ENCODE results near the gene ADAM19. TPM values are rescaled to one million over a fixed set of nuclear protein-coding genes. Genes with fewer than 3 reads are reported as not detected.
A peak's percentile ranks its signal among the peaks of the same experiment; 100 is the strongest.

ADAM19 gene, protein sequence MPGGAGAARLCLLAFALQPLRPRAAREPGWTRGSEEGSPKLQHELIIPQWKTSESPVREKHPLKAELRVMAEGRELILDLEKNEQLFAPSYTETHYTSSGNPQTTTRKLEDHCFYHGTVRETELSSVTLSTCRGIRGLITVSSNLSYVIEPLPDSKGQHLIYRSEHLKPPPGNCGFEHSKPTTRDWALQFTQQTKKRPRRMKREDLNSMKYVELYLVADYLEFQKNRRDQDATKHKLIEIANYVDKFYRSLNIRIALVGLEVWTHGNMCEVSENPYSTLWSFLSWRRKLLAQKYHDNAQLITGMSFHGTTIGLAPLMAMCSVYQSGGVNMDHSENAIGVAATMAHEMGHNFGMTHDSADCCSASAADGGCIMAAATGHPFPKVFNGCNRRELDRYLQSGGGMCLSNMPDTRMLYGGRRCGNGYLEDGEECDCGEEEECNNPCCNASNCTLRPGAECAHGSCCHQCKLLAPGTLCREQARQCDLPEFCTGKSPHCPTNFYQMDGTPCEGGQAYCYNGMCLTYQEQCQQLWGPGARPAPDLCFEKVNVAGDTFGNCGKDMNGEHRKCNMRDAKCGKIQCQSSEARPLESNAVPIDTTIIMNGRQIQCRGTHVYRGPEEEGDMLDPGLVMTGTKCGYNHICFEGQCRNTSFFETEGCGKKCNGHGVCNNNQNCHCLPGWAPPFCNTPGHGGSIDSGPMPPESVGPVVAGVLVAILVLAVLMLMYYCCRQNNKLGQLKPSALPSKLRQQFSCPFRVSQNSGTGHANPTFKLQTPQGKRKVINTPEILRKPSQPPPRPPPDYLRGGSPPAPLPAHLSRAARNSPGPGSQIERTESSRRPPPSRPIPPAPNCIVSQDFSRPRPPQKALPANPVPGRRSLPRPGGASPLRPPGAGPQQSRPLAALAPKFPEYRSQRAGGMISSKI
- polyA plus RNA-seq (ENCODE audit: insufficient read length in 3 of 3): 10 to 100 TPM in 2 of 3 donors, 1 to 10 TPM in 1; 9.8 to 11.1 (median 11.1) TPM
- long read RNA-seq, donor 1: 0 reads
- long read RNA-seq, donor 2, full-length matches to known transcripts: 3 of 11 reads
- long read RNA-seq, donor 2, partial matches to known transcripts: 8 of 11 reads
- long read RNA-seq, donor 2, other reads (novel, unspliced or antisense): 0 of 11 reads
- long read RNA-seq, donor 3, full-length matches to known transcripts: 1 of 8 reads
- long read RNA-seq, donor 3, partial matches to known transcripts: 7 of 8 reads
- long read RNA-seq, donor 3, other reads (novel, unspliced or antisense): 0 of 8 reads
- long read RNA-seq, donor 4: 0 reads
- long read RNA-seq, donor 5: 0 reads
- long read RNA-seq, donor 6, full-length matches to known transcripts: 1 of 1 reads
- long read RNA-seq, donor 6, partial matches to known transcripts: 0 of 1 reads
- long read RNA-seq, donor 6, other reads (novel, unspliced or antisense): 0 of 1 reads
- long read RNA-seq, donor 7: 0 reads
- long read RNA-seq, donor 8, partial matches to known transcripts: 8 of 8 reads
- long read RNA-seq, donor 8, other reads (novel, unspliced or antisense): 0 of 8 reads
- long read RNA-seq, donor 9: 0 reads
- long read RNA-seq, donor 10, full-length matches to known transcripts: 1 of 10 reads
- long read RNA-seq, donor 10, partial matches to known transcripts: 9 of 10 reads
- long read RNA-seq, donor 10, other reads (novel, unspliced or antisense): 0 of 10 reads
- long read RNA-seq, donor 11: 0 reads
- long read RNA-seq, donor 12, partial matches to known transcripts: 13 of 14 reads
- long read RNA-seq, donor 12, other reads (novel, unspliced or antisense): 0 of 14 reads
- long read RNA-seq, donor 13, partial matches to known transcripts: 6 of 6 reads
- long read RNA-seq, donor 13, other reads (novel, unspliced or antisense): 0 of 6 reads
- long read RNA-seq, donor 14: 0 reads
- long read RNA-seq, donor 15: 0 reads
- long read RNA-seq, donor 16, partial matches to known transcripts: 8 of 8 reads
- long read RNA-seq, donor 16, other reads (novel, unspliced or antisense): 0 of 8 reads

DNA sequence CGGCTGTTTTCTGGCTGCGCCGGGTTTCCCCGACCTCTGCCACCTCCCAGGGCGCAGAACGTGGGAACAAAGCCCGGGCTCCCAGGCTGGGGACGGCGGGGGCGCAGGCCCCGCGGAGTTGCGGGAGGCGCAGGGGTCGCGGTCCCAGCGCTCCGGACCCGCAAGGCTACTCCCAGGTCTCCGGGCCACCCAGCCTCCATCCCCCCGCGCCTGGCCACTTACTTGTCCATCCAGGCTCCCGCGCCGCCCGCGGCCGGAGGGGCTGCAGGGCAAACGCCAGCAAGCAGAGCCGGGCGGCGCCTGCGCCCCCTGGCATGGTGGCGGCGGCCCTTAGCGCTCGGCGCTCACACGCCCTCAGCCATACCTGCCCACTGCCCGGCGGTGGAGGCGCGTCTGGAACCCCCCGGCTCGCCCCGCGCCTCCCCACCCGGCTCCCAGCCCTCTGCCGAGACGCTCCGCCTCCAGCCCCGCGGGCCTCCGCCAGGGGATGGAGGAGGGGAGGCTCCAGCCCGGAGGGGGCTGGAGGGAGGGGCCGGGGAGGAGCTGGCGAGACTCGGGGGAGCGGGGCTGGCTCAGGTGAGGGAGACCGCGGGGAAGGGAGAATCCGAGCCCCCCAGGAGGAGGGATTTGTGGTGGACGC is at the start of gene ADAM19:
Gene ADAM19, minus strand, starts transcription at position 395 of the 640 bp plus-strand sequence. Its CDS starts 79 bp downstream, at position 316.
- peak; percentile 58 for DNase-seq

DNA sequence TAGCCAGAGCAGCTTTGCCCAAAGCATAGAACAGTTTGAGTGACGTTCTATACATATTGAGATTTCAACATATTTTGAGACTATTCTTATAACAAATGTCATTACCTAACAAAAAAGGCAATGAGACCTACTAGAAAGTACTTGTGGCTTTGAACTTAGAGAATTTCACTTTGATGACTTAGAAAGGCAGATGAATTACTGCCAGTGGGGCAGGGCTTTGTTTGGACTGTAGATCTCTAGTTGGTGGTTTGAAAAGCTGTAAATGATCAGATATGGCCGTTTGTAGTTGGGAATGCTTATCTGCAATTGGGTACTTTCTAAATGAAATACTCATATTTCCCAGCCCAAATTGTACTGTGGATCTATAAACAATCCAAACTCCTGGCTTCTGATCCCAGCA is 48.6 kb upstream of the ADAM19 start:
- no peak for DNase-seq

DNA sequence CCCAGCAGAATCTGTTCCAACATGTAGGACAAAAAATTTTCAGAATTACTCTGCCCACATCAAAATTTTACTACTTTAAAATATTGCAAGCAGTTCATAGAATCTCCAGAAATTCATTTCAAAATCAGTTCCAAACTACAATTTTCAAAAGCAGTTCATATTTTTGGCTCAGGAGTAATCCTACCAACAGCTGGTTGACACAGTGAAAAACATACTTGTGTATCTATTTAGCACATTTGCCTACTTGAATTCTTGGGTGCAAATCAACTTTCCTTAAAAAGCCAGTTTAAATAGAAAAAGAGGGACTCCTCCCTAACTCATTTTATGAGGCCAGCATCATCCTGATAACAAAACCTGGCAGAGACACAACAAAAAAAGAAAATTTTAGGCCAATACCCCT is 45.2 kb upstream of the ADAM19 start:
- DNase-seq: no peak

DNA sequence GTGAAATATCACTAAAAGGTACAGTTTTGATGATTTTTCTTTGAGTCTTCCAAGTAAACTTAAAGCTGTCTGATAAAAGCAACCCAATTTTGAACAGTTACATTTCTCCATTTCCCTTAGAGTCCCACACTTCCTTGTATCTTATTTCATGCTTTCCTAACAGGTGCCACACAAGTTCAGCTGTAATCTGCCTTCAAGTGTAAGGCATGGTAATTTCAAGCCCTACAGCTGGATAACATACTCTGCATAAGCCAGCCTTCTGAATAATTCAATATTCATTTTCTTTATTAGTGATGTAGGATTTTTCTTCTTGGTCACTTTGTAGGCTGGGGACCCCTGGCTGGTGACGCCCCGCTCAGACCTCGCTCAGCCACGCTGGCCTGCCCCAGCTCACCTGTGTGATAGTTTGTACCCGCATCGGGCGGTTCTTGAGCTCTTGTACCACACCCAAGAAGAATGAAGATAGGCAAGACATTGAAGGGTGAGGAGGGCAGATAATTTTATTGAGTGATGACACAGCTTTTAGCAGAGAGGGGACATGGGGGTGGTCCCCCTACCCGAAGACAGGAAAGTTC is 42.7 kb upstream of the ADAM19 start:
- DNase-seq: no peak

DNA sequence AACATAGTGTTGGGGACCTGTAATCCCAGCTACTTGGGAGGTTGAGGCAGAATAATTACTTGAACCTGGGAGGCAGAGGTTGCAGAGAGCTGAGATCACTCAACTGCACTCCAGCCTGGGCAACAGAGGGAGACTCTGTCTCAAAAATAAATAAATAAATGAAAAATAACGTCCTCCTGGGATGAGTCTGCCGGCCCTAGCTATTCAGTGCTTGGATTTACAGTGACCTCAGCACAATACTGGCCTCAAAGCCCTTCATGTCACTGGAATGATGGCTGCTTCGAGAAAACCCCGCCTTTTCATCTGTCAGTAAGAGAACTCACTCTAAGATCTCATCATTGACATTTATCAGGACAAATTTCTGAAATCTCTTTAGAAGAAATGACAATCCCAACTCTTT is 41.2 kb upstream of the ADAM19 start:
- no peak for DNase-seq

DNA sequence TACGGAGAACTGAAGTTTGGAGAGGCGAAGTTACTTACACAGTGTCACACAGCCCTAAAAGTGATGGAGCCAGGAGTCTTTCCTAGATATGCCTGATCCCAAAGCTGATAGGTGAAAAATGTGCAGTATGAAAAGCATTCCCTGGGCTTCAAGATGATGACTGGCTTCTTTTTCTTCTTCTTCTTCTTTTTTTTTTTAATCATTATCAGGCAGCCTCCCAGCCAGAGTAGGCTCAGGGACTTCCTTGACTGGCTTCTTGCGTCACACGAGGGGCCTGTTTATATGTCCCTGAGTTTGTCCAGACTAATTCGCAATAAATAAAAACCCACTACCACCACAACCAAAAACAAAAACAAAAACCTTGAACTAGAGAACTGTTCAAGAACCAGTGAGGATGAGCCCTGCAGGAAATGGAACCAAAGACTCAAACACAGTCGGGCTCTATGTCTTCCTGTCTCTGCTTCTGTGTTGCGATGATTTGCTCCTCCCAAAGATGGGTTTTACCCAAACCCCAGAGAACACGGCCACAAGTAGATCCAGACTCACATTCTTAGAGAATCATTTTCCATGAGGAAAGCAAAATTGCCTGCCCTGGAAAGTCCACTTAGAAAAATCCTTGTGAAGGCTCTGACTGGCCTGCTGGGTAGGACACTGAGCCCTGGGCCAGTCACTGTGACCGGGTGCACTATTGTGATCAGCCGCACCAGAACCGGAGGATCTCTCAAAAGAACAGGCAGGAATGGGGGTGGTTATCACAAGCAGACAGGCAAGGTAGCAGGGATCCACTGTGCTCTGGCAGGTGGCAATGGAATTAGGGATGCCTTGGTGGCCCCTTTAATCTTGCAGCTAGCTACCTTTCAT is 38.0 kb upstream of the ADAM19 start:
- no peak for DNase-seq

DNA sequence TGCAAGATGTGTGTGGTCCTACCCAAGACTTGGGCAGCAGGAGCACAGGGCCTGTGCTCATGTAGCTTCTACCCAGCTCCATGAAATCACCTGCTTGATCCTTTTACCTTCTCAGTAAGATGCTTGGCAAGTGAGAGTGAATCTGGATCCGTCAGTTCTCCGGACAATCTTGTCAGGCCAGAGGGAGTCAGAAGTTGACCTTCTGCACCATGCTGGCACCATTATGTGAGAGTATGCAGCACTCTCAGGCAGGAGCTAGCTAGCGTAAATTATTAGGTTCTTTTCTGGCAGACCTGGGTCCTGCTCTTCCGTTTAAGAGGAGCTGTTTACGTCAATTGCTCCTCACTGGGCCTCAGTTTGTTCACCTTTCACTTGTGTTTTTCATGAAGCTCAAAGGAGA is 37.0 kb upstream of the ADAM19 start:
- DNase-seq: no peak

DNA sequence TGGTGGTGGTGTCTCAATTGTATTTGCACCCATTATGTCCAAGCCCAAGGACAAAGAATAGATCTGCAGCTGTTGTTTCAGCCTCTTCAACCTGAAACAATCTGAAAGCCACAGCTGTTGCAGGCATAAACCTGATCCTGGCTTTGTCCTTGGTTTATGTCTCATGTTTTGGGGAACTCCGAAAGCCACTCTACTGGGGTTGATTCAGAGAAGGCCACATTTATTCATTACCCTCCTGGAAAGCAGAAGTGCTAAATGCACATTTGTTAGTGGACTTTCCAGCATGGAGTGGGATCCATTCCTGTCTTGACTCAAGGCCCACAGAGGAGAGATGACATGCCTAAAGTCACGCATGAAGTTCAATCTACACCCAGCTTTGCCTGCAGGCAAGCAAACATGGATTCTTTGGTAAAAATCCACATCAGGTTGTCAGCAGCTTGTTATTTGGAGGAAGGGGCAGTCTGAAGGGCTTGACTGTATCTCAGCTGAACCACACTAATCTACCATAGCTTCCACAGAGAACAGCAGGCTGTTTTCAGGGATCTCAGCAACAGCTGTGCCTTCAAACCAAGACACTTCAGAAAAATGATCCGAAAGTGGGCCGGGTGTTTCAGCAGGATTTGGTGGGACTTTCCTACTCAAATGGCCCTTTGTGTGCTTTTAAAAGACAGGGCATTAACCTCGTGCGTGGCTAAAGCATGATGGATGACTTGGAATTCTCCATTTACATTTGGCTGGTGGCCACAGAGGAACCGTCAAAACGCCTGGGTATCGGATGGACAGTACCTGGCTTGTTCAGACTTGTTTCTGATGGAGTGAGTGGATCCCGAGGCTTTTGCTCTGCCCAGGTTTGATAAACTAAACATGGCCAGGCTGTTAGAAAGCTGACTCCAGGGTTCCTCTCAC is 36.2 kb upstream of the ADAM19 start:
- peak; percentile 4 for DNase-seq

DNA sequence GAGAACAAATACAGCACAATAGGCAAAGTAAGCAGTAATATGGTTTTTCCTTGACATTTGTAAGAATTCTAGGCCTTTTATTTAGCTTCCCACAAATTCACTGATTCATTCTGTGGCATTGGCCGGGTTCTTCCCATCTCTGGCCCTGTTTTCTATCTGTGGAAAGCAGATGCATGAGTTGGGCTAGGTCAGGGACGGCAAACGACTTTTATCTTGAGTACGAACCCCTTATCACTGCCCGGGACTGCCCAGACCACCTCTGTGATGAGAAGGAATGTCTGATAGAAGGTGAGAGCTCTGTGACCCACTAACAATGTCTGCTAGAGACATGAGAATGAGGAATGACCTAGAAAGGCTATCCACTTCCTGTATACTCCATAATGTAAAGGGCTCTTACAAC is 35.4 kb upstream of the ADAM19 start:
- DNase-seq: no peak

DNA sequence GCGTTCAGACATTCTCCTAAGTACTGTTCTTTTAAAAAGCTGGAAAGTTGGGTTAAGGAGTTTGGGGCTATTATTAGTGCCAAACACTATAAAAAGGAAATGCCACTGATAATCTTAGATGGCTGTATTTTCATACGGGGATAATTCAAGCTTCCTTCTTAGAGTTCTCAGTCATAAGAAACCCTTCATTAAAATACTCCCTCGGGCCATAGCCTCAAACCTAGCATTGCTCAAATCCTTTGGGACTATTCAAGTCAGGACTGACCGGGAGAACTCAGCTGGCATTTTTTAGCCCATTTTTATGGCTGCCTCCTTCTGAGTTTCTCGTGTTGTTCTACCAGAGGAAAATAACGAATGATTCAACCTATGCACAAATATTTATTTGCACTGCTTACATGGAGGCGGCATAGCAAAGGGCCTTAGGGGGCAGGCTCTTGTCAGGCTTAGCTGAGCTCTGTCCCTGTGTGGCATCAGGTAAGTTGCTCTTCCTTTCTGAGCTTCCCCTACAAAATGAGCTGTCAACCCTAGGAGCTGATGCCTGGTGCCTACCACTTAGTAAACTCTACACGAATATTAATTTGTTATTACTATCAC is 33.5 kb upstream of the ADAM19 start:
- DNase-seq: no peak

DNA sequence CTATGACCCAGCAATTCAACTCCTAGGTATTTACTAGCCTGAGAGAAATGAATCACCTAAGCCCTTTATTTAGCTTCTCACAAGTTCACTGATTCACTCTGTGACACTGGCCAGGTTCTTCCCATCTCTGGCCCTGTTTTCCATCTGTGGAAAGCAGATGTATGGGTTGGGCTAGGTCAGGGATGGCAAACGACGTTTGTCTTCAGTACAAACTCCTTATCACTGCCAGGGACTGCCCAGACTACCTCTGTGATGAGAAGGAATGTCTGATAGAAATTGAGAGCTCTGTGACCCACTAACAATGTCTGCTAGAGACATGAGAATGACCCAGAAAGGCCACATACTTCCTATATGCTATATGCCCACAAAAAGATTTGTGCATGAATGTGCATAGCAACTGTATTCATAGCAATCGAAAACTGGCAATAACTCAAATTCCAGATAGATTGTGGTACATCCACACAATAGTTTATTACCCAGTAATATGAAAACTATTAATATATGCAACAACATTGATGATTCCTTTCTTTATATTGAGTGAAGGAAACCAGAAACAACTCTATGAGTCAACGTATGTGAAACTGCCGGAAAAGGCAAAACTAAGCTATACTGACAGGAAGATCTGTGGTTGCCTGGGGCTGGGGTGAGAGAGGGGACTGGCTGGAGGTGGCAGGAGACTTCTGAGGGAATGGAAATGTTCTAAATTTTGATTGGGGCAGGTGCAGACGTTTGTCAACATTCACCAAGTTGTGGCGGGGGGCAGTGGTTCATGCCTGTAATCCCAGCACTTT is 32.0 kb upstream of the ADAM19 start:
- DNase-seq: no peak

DNA sequence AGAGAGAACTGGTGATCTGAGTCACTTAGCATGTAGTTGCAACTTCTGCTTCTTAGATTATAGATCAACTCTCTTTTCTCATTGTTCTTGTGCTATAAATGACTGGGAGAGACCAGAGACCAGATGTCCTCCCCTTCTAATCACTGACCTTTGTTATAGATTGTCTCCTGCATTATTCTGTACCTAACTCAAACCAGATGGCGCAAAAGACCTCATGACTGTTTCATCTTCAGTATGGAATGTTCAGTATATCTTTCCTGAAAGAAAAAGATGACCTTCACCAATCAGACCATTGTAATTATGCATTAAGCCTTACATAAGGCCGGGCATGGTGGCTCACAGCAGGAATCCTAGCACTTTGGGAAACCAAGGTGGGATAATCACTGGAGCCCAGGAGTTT is 30.5 kb upstream of the ADAM19 start:
- no peak for DNase-seq

DNA sequence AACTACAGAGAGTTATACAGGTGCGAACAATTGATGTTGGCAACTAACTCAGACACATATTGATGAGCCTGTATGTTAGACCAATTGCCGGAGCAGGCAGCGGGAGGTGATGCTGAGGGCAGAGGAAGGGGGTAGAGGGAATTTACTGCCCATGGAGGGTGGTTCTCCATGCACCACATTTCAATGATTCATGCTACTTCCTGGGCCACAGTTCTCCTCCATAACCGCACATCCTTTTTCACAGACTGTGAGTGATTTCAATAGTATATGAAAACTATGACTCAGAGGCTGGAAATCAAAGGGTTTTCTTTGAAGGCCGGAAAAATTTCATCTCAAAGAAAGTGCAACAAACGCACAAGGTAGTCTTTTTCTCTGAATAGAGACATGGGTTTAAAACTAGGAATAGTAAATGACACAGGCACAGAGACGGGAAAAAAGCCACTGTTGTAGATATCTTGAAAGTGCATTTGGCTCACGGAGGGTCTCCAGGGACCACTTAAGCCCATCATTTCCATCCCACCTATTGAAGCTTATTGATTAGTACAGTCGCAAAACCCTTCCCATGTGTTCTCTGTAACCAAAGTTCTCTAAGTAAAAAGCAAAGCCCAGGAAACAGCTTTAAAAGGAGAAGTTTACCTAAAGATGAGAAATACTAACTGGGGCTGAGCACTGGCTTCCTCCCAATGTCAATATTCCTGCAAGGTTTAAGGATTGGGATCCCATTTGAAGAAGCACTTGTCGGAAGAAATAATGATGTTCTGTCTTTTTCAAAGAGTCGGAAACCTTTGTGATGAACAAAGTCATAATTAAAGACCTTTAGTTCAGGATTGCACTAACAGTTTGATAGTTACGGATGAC is 28.0 kb upstream of the ADAM19 start:
- DNase-seq: no peak

DNA sequence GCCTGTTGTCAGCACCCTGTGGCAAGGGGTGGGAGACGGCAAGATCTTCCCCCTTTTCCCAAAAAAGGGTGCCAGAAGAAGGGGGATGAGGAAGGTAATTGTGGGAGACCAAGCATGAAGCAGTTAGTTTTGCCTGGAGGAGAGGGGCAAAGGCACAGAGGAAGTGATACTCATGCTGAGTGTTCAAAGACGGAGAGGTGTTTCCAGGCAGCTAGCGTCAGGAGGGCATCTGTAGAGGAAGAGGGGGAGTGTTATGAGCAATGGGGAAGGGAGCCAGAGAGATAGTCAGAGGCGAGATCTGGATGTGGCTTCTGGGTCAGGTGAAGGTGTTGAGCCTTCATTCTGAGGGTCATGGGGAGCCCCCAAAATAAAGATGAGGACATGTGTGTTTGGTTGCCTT is 26.9 kb upstream of the ADAM19 start:
- DNase-seq: no peak

DNA sequence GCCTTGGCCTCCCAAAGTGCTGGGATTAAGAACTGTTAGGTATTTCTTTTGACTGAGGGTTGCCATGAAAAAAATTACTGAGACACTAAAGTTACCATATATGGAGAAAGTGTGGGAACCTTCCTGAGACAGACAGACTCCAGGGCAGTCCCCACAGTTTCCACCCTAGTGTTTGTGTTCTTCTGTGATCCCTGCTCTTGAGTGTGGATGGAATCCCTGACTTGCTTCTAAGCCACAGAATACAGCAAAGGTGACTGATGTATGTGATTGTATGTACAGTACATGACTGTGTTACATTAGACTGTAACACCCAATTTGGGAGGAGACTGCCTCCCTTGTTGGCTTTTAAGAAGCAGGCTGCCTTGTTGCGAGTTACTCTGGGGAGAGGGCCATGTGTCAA is 24.7 kb upstream of the ADAM19 start:
- no peak for DNase-seq
